Heart right ventricle (tissue), 16 donors: ENCODE results near the gene HYCC1. TPM values are rescaled to one million over a fixed set of nuclear protein-coding genes. Genes with fewer than 3 reads are reported as not detected.

ENCODE experiments used
- ATAC-seq, 8 donors: fragments of 200-7000 bp; cut with Tn5 transposase; one replicate each; pipeline ENCODE4 v1.9.1; 2020; ENCODE audit warnings: mild to moderate bottlenecking in 8 of 8, moderate library complexity in 8 of 8, moderate number of reproducible peaks in 1 of 8
- DNase-seq, 2 donors: peaks; one replicate each; pipeline ENCODE4 v3.0.0-alpha.2; 2020
- H3K27ac ChIP-seq, 10 donors: fragments of 200-600 bp; sonication (generic) in 2 of 10; one replicate each; pipeline versions ENCODE4 v1.5.0 to v1.8.0; 2020 to 2022; ENCODE audit warnings: mild to moderate bottlenecking in 3 of 10
- H3K27me3 ChIP-seq, 7 donors: fragments of 200-600 bp; one replicate each; pipeline ENCODE4 v1.8.0; 2021 to 2022; ENCODE audit warnings: mild to moderate bottlenecking in 2 of 7
- H3K36me3 ChIP-seq, 9 donors: fragments of 200-600 bp; sonication (generic) in 1 of 9; one replicate each; pipeline versions ENCODE4 v1.5.0 to v1.8.0; 2020 to 2022; ENCODE audit warnings: mild to moderate bottlenecking in 2 of 9
- H3K4me1 ChIP-seq, 9 donors: fragments of 200-600 bp; sonication (generic) in 1 of 9; one replicate each; pipeline versions ENCODE4 v1.5.0 to v1.8.0; 2020 to 2022; ENCODE audit warnings: mild to moderate bottlenecking in 4 of 9
- H3K4me3 ChIP-seq, 10 donors: fragments of 200-600 bp; sonication (generic) in 2 of 10; one replicate each; pipeline versions ENCODE4 v1.5.0 to v1.8.0; 2020 to 2022; ENCODE audit warnings: mild to moderate bottlenecking in 7 of 10, moderate library complexity in 2 of 10
- H3K9me3 ChIP-seq, 11 donors: fragments of 200-600 bp in 10 of 11; sonication (generic) in 2 of 11; one replicate each; pipeline versions ENCODE4 v1.5.0 to v1.8.0; 2013 to 2022; ENCODE audit warnings: mild to moderate bottlenecking in 2 of 11, control low read depth in 1 of 11, moderate library complexity in 1 of 11
- WGBS, 2 donors: extraction: QIAGEN DNeasy Blood & Tissue Kit; methylation state at CpG; one replicate each; pipeline ENCODE4 v1.1.7; 2013; ENCODE audit warnings: inconsistent platforms in 1 of 2; 5-methylcytosine and 5-hydroxymethylcytosine counted together
- intact Hi-C, 10 donors: fragments of 100-400 bp; cut with DNase I; formaldehyde crosslinking; loops; one replicate each; pipeline versions ENCODE4 v1.11.1 to v1.14.2; 2022
- polyA plus RNA-seq, 2 donors: library from polyadenylated mRNA; stranded (reverse); fragments of 200-250 nt; gene quantifications; one replicate each; pipeline ENCODE4 v1.2.3, GENCODE V29; 2013
- total RNA-seq, 10 donors: library from RNA; stranded (reverse); fragmentation: NEBNext Ultra II Directional in 3 of 10; extraction: Animal tissue kit (Norgen Biotek cat#: 25700) in 3 of 10; gene quantifications; one replicate each; pipeline versions ENCODE4 v1.2.1 to v1.2.4, GENCODE V29; 2021 to 2023
- TF ChIP-seq, protein P1 (sequence below), 9 donors: fragments of 200-600 bp; sonication (generic) in 2 of 9; IDR thresholded peaks; one replicate each; pipeline versions ENCODE4 v1.5.0 to v1.8.0; 2021 to 2022; ENCODE audit warnings: antibody characterized with exemption in 9 of 9, mild to moderate bottlenecking in 5 of 9, moderate library complexity in 1 of 9
- donor health status: Arrhythmogenic right ventricular cardiomyopathy.
- donor health status: ischemic (EF 13 %, LVEDD 7.1; RV severe dilation, severe dysfunction).
- donor health status: healthy with polysubstance abuse.
- donor health status: DM: no; HTN: yes; CAD: no.
- donor health status: DM: no; HTN: no; CAD: no.
- donor health status: ischemic (EF 25% LVEDD 6.9; RV normal size, moderate dysfunction).
- donor health status: ischemic (EF 25% LVEDD 5.7; RV mildly dilated, moderate dysfunction).
- donor health status: healthy.
- donor health status: DM: yes; HTN: yes; CAD: no.
- donor health status: Ischemic cardiomyopathy.
- donor health status: ischemic (EF 35%, LVEDD 5.7; RV mildly dilated, moderate dysfunction).
- donor health status: nonischemic (EF 11% LVEDD 7.7; RV severe dilation, severe dysfunction).
- donor health status: DM: yes; HTN: yes; CAD: no.
- donor health status: PGD.
- donor health status: ischemic (EF 29% LVEDD 5.4; RV normal size, mild dysfunction).
- donor health status: nonischemic (EF 23%, LVEDD 6.1; RV moderate dilation, normal function).

HYCC1 gene
- total and polyA plus RNA-seq, 12 donors: 5.9 to 39.6 (median 33.2) TPM

DNA sequence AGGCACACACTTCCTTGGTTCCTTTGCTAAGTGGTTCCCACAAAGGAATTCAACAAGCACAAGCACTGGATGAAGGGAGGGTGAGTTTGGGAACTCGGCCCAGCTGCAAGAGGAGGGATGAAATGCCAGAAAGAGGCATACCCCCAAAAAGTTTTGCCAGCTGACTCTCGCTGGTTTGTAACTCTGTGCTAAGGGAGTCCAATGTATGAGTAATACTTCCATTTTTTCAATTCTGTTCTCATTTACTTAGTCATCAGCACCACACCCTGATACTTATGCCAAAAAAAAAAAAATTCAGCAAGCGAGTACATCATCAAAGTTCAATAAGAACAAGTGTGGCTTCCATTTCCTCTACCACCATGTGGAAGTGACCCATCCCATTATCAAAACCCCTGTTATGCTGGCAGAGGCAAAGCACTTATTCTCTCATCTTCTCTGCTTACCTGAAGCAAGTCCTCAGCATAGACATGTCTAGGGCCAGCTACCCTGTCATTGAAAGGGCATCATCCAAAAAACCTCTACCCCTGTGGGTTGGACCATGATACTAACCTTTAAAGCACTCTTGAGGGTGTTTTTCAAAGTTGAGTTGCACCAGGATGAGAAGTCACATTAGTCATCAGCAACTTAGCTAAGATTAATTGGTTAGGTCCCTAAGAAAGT lies 6.9 kb upstream of the HYCC1 start:
- TF ChIP-seq, protein P1, sequence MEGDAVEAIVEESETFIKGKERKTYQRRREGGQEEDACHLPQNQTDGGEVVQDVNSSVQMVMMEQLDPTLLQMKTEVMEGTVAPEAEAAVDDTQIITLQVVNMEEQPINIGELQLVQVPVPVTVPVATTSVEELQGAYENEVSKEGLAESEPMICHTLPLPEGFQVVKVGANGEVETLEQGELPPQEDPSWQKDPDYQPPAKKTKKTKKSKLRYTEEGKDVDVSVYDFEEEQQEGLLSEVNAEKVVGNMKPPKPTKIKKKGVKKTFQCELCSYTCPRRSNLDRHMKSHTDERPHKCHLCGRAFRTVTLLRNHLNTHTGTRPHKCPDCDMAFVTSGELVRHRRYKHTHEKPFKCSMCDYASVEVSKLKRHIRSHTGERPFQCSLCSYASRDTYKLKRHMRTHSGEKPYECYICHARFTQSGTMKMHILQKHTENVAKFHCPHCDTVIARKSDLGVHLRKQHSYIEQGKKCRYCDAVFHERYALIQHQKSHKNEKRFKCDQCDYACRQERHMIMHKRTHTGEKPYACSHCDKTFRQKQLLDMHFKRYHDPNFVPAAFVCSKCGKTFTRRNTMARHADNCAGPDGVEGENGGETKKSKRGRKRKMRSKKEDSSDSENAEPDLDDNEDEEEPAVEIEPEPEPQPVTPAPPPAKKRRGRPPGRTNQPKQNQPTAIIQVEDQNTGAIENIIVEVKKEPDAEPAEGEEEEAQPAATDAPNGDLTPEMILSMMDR (IDR thresholded peaks at IDR 0.05): no peak
- Histone ChIP-seq H3K27me3 (no peaks in the 10 kb centered on the region), H3K36me3 (no peaks in the 10 kb centered on the region), H3K9me3 (no peaks in the 10 kb centered on the region), H3K4me3 (no peak overlapping the region), H3K4me1 (peaks cover 0 to 42% (median 6%) of the 10 kb centered on the region in 9 donors), H3K27ac (peak overlapping the region in 3 of 10 donors; percentile 37 to 59 (median 54))
- peak; percentile 56 to 91 (median 77) for ATAC-seq
- DNase-seq: peak in 1 of 2 donors; percentile 15
- WGBS, 2 donors: 38 to 58% methylated on average over 3 of the region's 3 CpGs
- intact Hi-C loops: loop anchor here in 1 of 10 donors (10.0 kb wide), 1 partner anchor 64 kb away; no protein-coding TSS in a partner anchor

DNA sequence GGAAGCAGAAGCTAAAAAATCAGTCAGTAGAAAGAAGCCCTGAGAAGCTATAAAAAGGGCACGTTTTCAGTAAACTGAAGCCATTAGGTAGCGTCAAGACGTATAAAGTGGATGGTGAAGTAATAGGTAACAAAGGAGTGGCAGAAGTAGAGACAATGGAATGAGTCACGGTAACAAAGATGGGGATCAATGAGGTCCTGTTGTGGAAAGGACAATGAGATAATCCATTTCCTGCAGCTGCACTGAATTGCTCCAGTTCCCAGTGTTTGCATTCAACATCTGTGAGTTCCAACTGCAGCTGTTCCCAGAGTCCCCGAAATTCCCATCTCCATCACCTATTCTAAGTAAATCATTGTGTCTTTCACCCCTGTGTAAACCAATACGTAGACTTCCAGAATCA lies 4.8 kb upstream of the HYCC1 start:
- TF ChIP-seq, protein P1 (IDR thresholded peaks at IDR 0.05): no peak
- Histone ChIP-seq H3K4me1 (peaks cover 0 to 53% (median 6%) of the 10 kb centered on the region in 9 donors), H3K4me3 (no peak overlapping the region), H3K36me3 (no peaks in the 10 kb centered on the region), H3K9me3 (no peaks in the 10 kb centered on the region), H3K27ac (no peak overlapping the region), H3K27me3 (no peaks in the 10 kb centered on the region)
- DNase-seq (no peak), ATAC-seq (no peak)
- intact Hi-C loops: loop anchor here in 5 of 10 donors (5.0 to 10.0 kb wide), 5 partner anchors 64 to 454 kb away; partner anchors contain the start of gene TOMM7 (in 2 of the 5)
- WGBS, 2 donors: 54 to 66% methylated on average over 6 of the region's 6 CpGs

DNA sequence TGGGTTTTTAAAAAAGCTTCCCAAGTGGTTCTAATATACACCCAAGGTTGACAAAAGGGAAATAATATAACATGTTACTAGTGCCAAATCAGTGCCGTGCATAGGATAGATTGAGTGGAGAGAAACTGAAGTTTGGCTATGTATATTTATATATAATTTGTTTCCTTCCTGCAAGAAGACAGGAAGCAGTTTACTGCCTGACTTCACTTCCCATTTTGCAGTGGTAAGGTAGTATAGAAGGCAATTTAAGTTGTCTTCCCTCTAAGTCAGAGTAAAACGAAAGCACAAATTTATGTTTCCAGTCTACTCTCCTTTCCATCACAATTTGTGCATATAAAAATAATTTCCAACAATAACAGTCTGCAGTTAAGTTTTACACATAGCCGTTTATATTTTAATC lies 3.4 kb upstream of the HYCC1 start:
- ATAC-seq: no peak
- Histone ChIP-seq H3K27me3 (no peaks in the 10 kb centered on the region), H3K4me1 (peaks cover 0 to 53% (median 13%) of the 10 kb centered on the region in 9 donors), H3K36me3 (no peaks in the 10 kb centered on the region), H3K9me3 (no peaks in the 10 kb centered on the region), H3K4me3 (no peak overlapping the region), H3K27ac (no peak overlapping the region)
- WGBS, 2 donors: 63 to 70% methylated on average over 3 of the region's 3 CpGs
- TF ChIP-seq, protein P1 (IDR thresholded peaks at IDR 0.05): no peak
- intact Hi-C loops: loop anchor here in 5 of 10 donors (5.0 to 10.0 kb wide), 5 partner anchors 63 to 453 kb away; partner anchors contain the start of gene TOMM7 (in 2 of the 5)
- no peak for DNase-seq

DNA sequence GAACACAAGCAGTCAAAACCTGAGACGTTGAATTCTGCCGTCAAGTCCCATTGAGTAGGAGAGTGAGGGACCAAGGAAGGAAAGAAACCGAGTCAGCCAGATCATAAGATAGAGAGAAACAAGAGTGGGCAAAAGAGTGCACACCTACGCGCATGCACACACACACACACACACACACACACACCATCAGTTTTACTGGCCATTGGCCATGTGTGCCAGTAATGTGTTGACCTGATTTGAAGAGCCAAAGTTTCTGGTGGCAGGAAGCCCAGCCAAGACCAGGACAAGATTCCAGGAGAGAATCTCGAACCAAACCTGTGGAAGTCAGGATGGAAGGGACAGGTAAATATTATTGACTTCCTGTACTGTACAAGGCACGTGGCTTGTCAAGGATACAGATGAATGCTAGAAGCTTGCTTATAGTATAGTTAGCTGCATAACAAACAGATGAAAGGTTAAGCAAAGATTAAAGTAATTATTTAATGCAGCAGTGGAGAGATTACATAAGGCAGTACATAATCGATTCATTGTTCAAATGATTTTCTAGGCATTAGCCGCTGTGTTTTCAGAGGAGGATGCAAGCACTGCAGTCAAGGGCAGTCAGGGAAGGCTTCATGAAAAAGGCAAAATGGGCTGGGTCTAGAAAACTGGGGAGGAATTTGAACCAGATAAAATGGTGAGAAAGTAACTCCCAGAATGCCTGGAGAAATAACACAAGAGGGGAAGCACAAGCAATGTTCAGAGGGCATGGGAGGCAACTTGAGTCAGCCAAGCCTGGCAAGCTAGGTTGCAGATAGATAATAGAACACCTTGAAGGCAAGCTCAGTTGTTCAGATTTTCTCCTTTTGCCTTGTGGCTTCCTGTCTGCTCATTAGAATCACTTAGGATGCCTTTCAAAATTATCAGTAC lies 2.7 kb upstream of the HYCC1 start:
- ATAC-seq: no peak
- no peak overlapping the region for H3K27ac ChIP-seq
- H3K9me3 ChIP-seq: no peaks in the 10 kb centered on the region
- peaks cover 0 to 53% (median 20%) of the 10 kb centered on the region in 9 donors for H3K4me1 ChIP-seq
- 93 to 95% methylated on average over 9 of the region's 9 CpGs for WGBS, 2 donors
- intact Hi-C loops: loop anchor here in 5 of 10 donors (5.0 to 10.0 kb wide), 5 partner anchors 62 to 452 kb away; partner anchors contain the start of gene TOMM7 (in 2 of the 5)
- DNase-seq: no peak
- H3K27me3 ChIP-seq: no peaks in the 10 kb centered on the region
- no peaks in the 10 kb centered on the region for H3K36me3 ChIP-seq
- no peak overlapping the region for H3K4me3 ChIP-seq
- TF ChIP-seq, protein P1 (IDR thresholded peaks at IDR 0.05): no peak
